CD4-positive, alpha-beta T cell treated with Interleukin-6 at 100 ng/mL for 8 hours (primary cell): ENCODE results near the gene STPG1.

Experiments
- DNase-seq: peaks from one replicate; pipeline ENCODE4 v3.0.0-alpha.2; 2020; ENCODE audit warnings: mixed read lengths, low spot score

Gene STPG1

GRCh38 chr1:24317956-24318614, 95.5 kb downstream of the STPG1 start:
- DNase-seq: no peak

GRCh38 chr1:24317081-24317480, 96.5 kb downstream of the STPG1 start:
- no peak for DNase-seq

- DNase-seq: no peak
Measured at GRCh38 chr1:24316645-24317044, 96.9 kb downstream of the STPG1 start.

- DNase-seq: no peak
Measured at GRCh38 chr1:24315391-24315790, 98.2 kb downstream of the STPG1 start.

- DNase-seq: no peak
Measured at GRCh38 chr1:24311741-24312140, 101.8 kb downstream of the STPG1 start.

GRCh38 chr1:24311234-24311633, 102.3 kb downstream of the STPG1 start:
- no peak for DNase-seq

- DNase-seq: no peak
Measured at GRCh38 chr1:24309762-24310485, 103.7 kb downstream of the STPG1 start.

- no peak for DNase-seq
Measured at GRCh38 chr1:24308365-24309015, 105.1 kb downstream of the STPG1 start.
